Hepatocyte (in vitro differentiated cells): ENCODE results near the gene B3GAT1. TPM values are rescaled to one million over a fixed set of nuclear protein-coding genes. Genes with fewer than 3 reads are reported as not detected.
"Not testable (repeated sequence)": the region's sequence is repeated elsewhere in the genome, so short reads cannot be mapped to it uniquely, and the experiment has no call there.

Experiments used
- DNase-seq: peaks from one replicate; pipeline ENCODE4 v3.0.0-alpha.2; 2016; ENCODE audit warnings: low spot score
- H2AFZ ChIP-seq: fragments of 200-600 bp; sonication (generic); 2 replicates; pipeline ENCODE4 v1.6.0; 2016; ENCODE audit warnings: antibody characterized with exemption, mild to moderate bottlenecking
- H3K27ac ChIP-seq: fragments of 200-600 bp; sonication (generic); 2 replicates; pipeline ENCODE4 v1.5.1; 2016; ENCODE audit warnings: mild to moderate bottlenecking
- H3K27me3 ChIP-seq: fragments of 200-600 bp; sonication (generic); 2 replicates; pipeline ENCODE4 v1.6.1; 2016
- H3K36me3 ChIP-seq: fragments of 200-600 bp; sonication (generic); replicated peaks from 2 replicates; pipeline ENCODE4 v1.5.1; 2016; ENCODE audit warnings: low read depth; ENCODE audit not compliant: insufficient read depth
- H3K4me1 ChIP-seq: fragments of 200-600 bp; sonication (generic); 2 replicates; pipeline ENCODE4 v1.5.1; 2016; ENCODE audit warnings: mild to moderate bottlenecking, moderate library complexity; ENCODE audit not compliant: insufficient read depth
- H3K4me2 ChIP-seq: fragments of 200-600 bp; sonication (generic); 2 replicates; pipeline ENCODE4 v1.6.0; 2016
- H3K4me3 ChIP-seq: fragments of 200-600 bp; sonication (generic); 2 replicates; pipeline ENCODE4 v1.5.1; 2016; ENCODE audit warnings: mild to moderate bottlenecking
- H3K79me2 ChIP-seq: fragments of 200-600 bp; sonication (generic); 2 replicates; pipeline ENCODE4 v1.6.0; 2017; ENCODE audit warnings: mild to moderate bottlenecking
- H3K9me2 ChIP-seq: fragments of 200-600 bp; sonication (generic); replicated peaks from 2 replicates; pipeline ENCODE4 v1.6.0; 2017; ENCODE audit warnings: mild to moderate bottlenecking; ENCODE audit not compliant: insufficient read depth
- H3K9me3 ChIP-seq: fragments of 200-600 bp; sonication (generic); 2 replicates; pipeline ENCODE4 v1.5.1; 2016; ENCODE audit warnings: low read depth, mild to moderate bottlenecking
- H4K20me1 ChIP-seq: fragments of 200-600 bp; sonication (generic); 2 replicates; pipeline ENCODE4 v1.6.0; 2016; ENCODE audit warnings: mild to moderate bottlenecking; ENCODE audit not compliant: insufficient read depth, poor library complexity, severe bottlenecking
- EZH2 ChIP-seq: fragments of 200-600 bp; sonication (generic); IDR thresholded peaks from 2 replicates; pipeline ENCODE4 v1.6.1; 2016; ENCODE audit warnings: antibody characterized with exemption, mild to moderate bottlenecking, borderline replicate concordance
- EZH2phosphoT487 ChIP-seq: fragments of 200-600 bp; sonication (generic); IDR thresholded peaks from one replicate; pipeline ENCODE4 v1.6.1; 2018; ENCODE audit warnings: antibody characterized with exemption, mild to moderate bottlenecking, low read depth, moderate library complexity; ENCODE audit not compliant: unreplicated experiment, severe bottlenecking
- WGBS: methylation state at CpG from one replicate; pipeline ENCODE4 v1.1.6; 2016; ENCODE audit warnings: low lambda C conversion rate; ENCODE audit errors: missing lambda C conversion rate; 5-methylcytosine and 5-hydroxymethylcytosine counted together
- polyA plus RNA-seq: library from polyadenylated mRNA; unstranded; fragments of >200 nt; fragmentation: Nextera tagmentation; extraction: Ambion mirVana; gene quantifications from 2 replicates; pipeline ENCODE4 v1.2.1, GENCODE V29; 2016
- total RNA-seq: library from RNA; depleted of rRNA; stranded (reverse); fragments of >200 nt; gene quantifications from 2 replicates; pipeline ENCODE4 v1.2.3, GENCODE V29; 2014
- TF ChIP-seq, protein P1 (sequence below): fragments of 200-600 bp; sonication (generic); IDR thresholded peaks from 2 replicates; pipeline ENCODE4 v1.5.1; 2016; ENCODE audit warnings: antibody characterized with exemption, mild to moderate bottlenecking; ENCODE audit not compliant: poor library complexity

B3GAT1 gene
- total and polyA plus RNA-seq, 2 experiments from 2014 or later, result 0.17 to 0.40 TPM

DNA sequence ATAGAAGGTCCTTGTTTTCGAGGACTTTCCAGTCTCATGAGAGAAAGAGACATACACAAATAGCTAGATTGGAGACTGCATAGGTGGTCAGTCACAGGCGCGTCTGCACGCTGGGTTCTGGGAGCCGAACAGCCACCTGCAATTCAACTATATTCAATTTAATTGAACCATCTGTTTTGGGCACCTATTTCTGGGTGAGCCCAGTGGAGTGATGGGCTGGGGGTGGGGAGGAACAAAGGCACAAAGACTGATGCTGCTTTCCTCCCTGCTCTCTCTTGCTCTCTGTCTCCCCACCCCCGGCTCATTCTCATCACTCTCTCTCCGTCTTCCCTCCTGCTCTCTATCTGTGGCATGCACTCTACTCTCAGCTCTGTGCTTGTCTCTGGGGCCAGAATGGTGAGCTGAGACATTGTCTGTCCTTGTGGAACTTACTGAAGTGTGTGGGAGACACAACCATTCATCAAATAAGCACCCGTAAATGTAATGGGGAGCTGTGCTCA lies 48.1 kb upstream of the B3GAT1 start:
- H3K9me2 ChIP-seq, result no peaks in the 10 kb centered on the region
- WGBS, result 76% methylated on average over 8 of the region's 8 CpGs
- TF ChIP-seq EZH2phosphoT487 (no peak), EZH2 (no peak)
- TF ChIP-seq, protein P1, sequence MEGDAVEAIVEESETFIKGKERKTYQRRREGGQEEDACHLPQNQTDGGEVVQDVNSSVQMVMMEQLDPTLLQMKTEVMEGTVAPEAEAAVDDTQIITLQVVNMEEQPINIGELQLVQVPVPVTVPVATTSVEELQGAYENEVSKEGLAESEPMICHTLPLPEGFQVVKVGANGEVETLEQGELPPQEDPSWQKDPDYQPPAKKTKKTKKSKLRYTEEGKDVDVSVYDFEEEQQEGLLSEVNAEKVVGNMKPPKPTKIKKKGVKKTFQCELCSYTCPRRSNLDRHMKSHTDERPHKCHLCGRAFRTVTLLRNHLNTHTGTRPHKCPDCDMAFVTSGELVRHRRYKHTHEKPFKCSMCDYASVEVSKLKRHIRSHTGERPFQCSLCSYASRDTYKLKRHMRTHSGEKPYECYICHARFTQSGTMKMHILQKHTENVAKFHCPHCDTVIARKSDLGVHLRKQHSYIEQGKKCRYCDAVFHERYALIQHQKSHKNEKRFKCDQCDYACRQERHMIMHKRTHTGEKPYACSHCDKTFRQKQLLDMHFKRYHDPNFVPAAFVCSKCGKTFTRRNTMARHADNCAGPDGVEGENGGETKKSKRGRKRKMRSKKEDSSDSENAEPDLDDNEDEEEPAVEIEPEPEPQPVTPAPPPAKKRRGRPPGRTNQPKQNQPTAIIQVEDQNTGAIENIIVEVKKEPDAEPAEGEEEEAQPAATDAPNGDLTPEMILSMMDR, result no peak
- H3K4me1 ChIP-seq, result no peaks in the 10 kb centered on the region
- no peak for DNase-seq
- no peaks in the 10 kb centered on the region for H3K9me3 ChIP-seq
- H3K79me2 ChIP-seq, result no peaks in the 10 kb centered on the region
- no peak overlapping the region for H3K4me2 ChIP-seq
- H4K20me1 ChIP-seq, result no peaks in the 10 kb centered on the region
- H3K27ac ChIP-seq, result no peak overlapping the region
- H3K36me3 ChIP-seq, result no peaks in the 10 kb centered on the region
- no peak overlapping the region for H2AFZ ChIP-seq
- no peaks in the 10 kb centered on the region for H3K27me3 ChIP-seq
- H3K4me3 ChIP-seq, result no peak overlapping the region

DNA sequence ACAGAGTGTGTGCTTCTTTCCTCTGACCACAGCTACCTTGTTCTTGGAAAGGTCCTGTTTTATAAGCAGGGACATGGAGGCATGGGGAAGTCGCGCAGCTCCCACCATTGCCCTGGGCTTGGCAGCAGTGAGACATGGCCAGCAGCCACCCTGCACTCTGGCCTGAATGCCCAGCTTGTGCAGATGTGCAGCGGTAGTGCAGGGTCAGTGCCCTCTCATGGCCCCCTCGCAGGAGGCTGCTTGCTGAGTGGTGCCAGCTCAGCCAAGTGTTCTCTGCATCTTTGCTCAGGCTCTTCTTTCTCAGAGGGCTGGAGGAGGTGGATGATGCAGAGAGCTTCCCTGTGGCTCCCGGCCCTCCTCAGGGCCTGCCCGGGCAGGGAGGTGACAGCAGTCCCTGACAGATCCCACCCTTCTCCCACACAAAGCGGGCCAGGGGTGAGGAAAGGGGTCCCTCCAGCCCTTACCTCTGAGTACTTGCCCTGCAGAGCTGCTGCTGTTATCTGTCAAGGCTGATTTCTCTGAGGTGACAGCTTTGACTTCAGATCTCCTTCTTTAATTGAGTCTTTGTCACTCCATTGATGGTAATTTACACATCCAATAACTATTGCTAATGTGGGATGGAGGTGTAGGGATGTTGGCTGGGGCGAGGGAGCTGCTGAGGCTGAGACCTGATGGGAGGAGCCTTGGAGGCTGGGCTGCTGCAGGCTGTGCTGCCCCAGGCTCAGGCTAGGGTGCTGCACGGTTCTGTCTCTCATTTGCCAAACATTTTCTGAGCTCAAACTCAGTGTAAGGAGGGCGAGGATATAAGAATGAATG lies 47.4 kb upstream of the B3GAT1 start:
- no peak overlapping the region for H3K4me2 ChIP-seq
- H3K9me3 ChIP-seq, result no peaks in the 10 kb centered on the region
- no peak overlapping the region for H3K27ac ChIP-seq
- no peaks in the 10 kb centered on the region for H4K20me1 ChIP-seq
- DNase-seq, result no peak
- H3K36me3 ChIP-seq, result no peaks in the 10 kb centered on the region
- H2AFZ ChIP-seq, result no peak overlapping the region
- no peaks in the 10 kb centered on the region for H3K4me1 ChIP-seq
- 60% methylated on average over 10 of the region's 10 CpGs for WGBS
- H3K9me2 ChIP-seq, result no peaks in the 10 kb centered on the region
- no peak overlapping the region for H3K4me3 ChIP-seq
- no peak for TF ChIP-seq EZH2
- TF ChIP-seq EZH2phosphoT487, result no peak
- TF ChIP-seq, protein P1, result no peak
- no peaks in the 10 kb centered on the region for H3K79me2 ChIP-seq
- H3K27me3 ChIP-seq, result no peaks in the 10 kb centered on the region

DNA sequence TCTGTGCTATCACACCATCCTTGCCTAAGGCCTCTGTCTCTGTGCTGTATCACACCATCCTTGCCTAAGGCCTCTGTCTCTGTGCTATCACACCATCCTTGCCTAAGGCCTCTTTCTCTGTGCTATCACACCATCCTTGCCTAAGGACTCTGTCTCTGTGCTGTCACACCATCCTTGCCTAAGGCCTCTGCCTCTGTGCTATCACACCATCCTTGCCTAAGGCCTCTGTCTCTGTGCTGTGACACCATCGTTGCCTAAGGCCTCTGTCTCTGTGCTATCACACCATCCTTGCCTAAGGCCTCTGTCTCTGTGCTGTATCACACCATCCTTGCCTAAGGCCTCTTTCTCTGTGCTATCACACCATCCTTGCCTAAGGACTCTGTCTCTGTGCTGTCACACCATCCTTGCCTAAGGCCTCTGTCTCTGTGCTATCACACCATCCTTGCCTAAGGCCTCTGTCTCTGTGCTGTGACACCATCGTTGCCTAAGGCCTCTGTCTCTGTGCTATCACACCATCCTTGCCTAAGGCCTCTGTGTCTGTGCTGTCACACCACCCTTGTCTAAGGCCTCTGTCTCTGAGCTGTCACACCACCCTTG lies 45.5 kb upstream of the B3GAT1 start:
- H4K20me1 ChIP-seq, H3K9me2 ChIP-seq, H3K79me2 ChIP-seq, H3K4me1 ChIP-seq, H3K4me2 ChIP-seq, H2AFZ ChIP-seq, H3K36me3 ChIP-seq, H3K27ac ChIP-seq, H3K9me3 ChIP-seq, H3K4me3 ChIP-seq, DNase-seq, H3K27me3 ChIP-seq: not testable (repeated sequence)
- 100% methylated on average over 1 of the region's 2 CpGs for WGBS

DNA sequence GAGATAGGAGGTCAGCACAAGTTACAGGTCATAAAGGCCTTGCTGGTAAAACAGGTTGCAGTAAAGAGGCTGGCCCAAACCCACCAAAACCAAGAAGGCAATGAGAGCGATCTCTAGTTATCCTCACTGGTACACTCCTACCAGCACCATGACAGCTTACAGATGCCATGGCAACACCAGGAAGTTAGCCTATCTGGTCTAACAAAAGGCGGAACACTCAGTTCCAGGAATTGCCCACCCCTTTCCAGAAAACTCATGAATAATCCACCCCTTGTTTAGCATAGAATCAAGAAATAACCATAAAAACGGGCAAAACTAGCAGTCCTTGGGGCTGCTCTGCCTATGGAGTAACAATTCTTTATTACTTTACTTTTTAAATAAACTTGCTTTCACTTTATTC lies 43.5 kb upstream of the B3GAT1 start:
- no peaks in the 10 kb centered on the region for H3K9me2 ChIP-seq
- H3K4me1 ChIP-seq, result no peaks in the 10 kb centered on the region
- no peaks in the 10 kb centered on the region for H3K9me3 ChIP-seq
- no peak for DNase-seq
- no peak overlapping the region for H3K27ac ChIP-seq
- no peak for TF ChIP-seq EZH2
- no peak for TF ChIP-seq EZH2phosphoT487
- TF ChIP-seq, protein P1, result no peak
- no peaks in the 10 kb centered on the region for H4K20me1 ChIP-seq
- H3K79me2 ChIP-seq, result no peaks in the 10 kb centered on the region
- H2AFZ ChIP-seq, result no peak overlapping the region
- WGBS, result 79% methylated on average over 3 of the region's 3 CpGs
- H3K4me3 ChIP-seq, result no peak overlapping the region
- H3K4me2 ChIP-seq, result no peak overlapping the region
- H3K27me3 ChIP-seq, result no peaks in the 10 kb centered on the region
- no peaks in the 10 kb centered on the region for H3K36me3 ChIP-seq
